GM10847 (cell line): ENCODE results near the gene TRIM44.

Experiments
- POLR2A ChIP-seq: IDR thresholded peaks from 2 replicates; pipeline ENCODE4 v1.6.1; 2011; ENCODE audit not compliant: insufficient read length; ENCODE audit errors: extremely low read depth

Gene TRIM44

DNA sequence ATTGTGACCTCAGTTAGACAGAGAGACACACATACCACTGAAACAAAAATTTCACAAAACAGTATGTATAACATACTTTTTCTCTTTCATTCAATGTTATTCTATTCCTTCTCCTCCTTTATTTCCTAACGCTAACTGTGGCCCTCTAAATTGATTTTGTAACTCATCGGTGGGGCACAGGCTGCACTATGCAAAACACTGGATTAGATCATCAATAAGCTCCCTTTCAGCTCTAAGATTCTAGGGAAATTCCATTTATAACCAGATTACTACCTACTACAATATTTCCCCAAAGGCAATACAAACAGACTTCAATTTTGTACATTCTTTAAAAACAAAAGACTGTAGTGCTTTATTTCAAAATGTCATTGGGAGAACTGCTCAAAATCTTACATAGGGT lies 38.3 kb upstream of the TRIM44 start:
- no peak for TF ChIP-seq POLR2A

DNA sequence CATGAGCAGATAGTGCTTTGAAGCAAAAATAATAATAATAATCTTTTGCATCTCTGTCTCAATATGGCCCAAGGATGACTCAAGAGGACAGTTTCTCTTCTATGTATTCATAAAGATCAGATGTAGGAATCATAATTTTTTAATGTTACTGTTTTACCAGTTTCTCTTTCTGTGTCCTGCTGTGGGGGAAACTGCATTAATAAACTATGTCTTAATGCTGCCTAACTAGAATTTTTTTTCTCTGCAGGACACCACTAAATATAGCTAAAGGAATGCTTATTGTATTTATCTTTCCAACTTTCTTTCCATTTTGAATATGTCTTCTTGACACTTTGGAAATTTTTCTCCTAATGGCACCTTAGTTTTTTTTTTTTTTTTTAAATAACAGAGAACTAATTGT lies 37.8 kb upstream of the TRIM44 start:
- no peak for TF ChIP-seq POLR2A

DNA sequence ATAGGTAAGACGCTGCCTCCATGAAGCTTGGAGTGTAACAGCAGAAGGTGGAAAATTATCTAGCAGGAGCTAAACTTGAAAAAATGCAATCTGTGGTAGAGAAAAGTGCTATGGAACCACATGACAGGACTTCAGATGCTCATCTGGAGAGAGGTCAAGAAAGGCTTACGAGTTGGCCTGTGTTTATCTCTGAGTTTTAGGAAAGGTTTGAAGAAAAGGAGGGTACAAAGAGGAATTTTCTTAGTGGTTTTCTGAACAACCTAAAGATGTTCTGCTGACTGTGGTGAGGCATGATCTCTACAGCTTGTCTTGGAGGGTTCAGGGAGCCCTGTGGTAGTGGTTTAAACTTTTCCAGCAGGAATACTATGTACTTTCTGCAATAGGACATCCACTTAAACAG lies 36.1 kb upstream of the TRIM44 start:
- no peak for TF ChIP-seq POLR2A

- TF ChIP-seq POLR2A = no peak
Observed at GRCh38 chr11:35629511-35629910, 33.1 kb upstream of the TRIM44 start.

GRCh38 chr11:35629914-35630313 lies 32.7 kb upstream of the TRIM44 start:
- no peak for TF ChIP-seq POLR2A

- no peak for TF ChIP-seq POLR2A
Observed at GRCh38 chr11:35631891-35632290, 30.7 kb upstream of the TRIM44 start.

GRCh38 chr11:35632301-35632700 lies 30.3 kb upstream of the TRIM44 start:
- no peak for TF ChIP-seq POLR2A

DNA sequence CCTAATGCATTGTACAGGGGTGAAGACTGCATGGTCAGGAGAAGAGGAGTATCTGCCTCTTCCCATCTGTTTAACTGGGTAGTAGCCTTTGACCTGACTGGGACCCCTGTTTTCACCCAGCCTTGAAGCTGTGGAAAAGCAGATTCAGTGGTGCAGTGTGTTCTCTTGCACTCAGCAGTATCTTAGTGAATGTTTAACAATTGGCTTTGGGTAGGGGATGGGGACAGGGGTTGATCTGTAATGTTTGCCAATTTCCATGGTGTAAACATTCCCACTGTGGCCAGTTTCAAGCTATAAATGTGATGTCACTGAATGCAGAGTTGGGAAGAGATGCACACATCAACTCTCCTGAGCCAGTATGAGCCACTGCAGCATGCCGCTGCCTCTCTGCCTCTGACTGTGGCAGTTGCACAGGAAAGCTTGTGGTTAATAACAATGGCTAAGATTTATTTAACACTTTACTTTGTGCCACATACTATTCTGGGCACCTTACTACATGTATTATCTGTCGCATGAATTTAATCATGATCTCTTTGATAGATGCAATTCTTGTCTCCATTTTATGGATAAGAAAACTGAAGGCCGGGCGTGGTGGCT lies 28.6 kb upstream of the TRIM44 start:
- TF ChIP-seq POLR2A = no peak

- no peak for TF ChIP-seq POLR2A
Observed at GRCh38 chr11:35635933-35636332, 26.6 kb upstream of the TRIM44 start.

DNA sequence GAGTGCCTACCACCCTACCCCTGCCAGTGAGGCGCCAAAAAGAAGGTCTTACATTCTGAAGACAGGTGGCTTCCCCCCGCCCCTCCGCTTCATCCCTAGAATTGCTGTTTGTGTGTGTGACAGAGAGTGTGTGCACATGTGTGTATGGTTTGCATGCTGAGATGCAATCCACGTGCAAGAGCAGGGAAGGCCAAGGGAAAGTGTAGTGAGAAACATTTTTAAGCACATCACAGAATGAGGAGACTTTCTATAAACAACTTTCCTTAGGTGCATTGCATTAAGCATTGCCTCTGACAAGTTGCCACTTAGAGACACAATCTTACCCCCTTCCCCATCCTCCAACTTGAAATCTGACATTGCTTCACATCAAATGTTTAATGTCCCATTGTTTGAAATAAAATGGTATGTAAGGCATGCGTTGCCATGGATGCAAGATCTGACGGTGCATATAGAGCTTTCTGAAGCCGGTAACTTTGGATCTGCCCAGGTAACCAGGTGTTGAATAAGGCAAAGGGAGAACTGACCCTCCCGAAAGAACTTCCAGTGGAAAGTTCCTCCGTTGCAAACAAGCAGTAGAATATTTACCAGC lies 22.9 kb upstream of the TRIM44 start:
- no peak for TF ChIP-seq POLR2A

GRCh38 chr11:35641171-35641897 lies 21.2 kb upstream of the TRIM44 start:
- no peak for TF ChIP-seq POLR2A

GRCh38 chr11:35641964-35642363 lies 20.6 kb upstream of the TRIM44 start:
- TF ChIP-seq POLR2A = no peak

- no peak for TF ChIP-seq POLR2A
Observed at GRCh38 chr11:35647421-35648093, 15.0 kb upstream of the TRIM44 start.

DNA sequence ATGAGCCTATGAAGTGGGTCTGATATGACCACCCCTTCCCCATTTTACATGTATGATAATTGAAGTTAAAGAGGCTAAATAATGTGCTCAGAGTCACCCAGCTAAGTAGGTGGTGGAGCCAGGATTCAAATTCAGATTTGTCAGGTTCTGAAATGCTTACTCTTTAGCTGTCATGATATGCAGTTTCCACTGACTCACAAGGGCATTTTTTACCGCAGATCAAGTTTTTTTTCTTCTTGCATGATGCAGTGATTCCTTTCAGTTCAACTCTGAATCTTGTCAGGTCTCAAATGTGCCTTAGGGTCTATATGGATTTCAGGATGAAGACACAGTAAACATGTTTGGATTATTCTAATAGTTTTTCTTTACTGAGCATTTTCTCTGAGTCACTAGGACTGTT lies 12.6 kb upstream of the TRIM44 start:
- no peak for TF ChIP-seq POLR2A

- TF ChIP-seq POLR2A = no peak
Observed at GRCh38 chr11:35650467-35650866, 12.1 kb upstream of the TRIM44 start.

DNA sequence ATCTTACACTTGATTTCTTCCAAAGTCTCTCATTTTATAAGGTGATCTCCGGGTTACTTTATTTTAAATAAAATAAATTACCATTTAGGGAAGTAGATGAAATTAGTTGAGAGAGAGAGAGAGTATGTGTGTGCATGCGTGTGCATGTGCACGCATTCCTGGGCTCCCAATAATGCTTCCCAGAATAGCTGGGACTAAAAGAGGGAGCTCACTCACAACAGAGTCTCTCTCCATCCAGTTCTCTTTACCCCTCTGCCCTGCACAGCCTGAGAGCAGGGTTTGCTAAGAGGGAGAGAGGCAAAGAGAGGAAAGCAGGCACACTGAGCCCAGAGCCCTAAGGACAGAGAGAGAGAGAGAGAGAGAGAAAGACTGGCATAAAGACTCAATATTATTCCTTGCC lies 11.3 kb upstream of the TRIM44 start:
- TF ChIP-seq POLR2A = no peak
